H54 (cell line): ENCODE results near the gene MCF2L.

ENCODE experiments used
- DNase-seq: peaks from one replicate; pipeline ENCODE4 v3.0.0; 2011; ENCODE audit warnings: low spot score, mixed read lengths; ENCODE audit not compliant: insufficient read length
- FAIRE-seq: peaks from 3 replicates; lab custom pipeline; 2011; peaks lifted over from hg19 to GRCh38; lab: Jason Lieb, UNC
- POLR2A ChIP-seq: IDR thresholded peaks from 2 replicates; pipeline ENCODE4 v1.6.1; 2011; ENCODE audit warnings: low read depth, mild to moderate bottlenecking, low read length

The MCF2L gene

DNA sequence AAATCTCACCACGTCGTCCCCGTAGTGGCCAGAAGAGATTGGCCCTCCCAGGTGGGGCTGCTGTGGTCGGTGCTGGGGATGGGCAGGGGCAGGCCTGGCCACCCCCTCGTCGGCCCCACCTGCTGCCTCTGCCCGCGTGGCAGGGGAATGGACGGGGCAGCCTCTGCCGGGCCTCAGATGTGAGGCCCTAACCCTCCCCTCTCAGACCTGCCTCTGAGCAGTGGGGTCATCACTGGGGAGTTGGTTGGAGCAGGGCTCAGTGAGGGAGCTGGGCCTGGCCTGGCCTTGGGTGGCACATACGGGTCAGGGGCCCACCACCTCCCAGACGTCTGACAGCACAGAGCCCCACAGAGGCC, 41.5 kb downstream of the MCF2L start:
- TF ChIP-seq POLR2A = no peak
- no peak for DNase-seq
- FAIRE-seq = no peak

DNA sequence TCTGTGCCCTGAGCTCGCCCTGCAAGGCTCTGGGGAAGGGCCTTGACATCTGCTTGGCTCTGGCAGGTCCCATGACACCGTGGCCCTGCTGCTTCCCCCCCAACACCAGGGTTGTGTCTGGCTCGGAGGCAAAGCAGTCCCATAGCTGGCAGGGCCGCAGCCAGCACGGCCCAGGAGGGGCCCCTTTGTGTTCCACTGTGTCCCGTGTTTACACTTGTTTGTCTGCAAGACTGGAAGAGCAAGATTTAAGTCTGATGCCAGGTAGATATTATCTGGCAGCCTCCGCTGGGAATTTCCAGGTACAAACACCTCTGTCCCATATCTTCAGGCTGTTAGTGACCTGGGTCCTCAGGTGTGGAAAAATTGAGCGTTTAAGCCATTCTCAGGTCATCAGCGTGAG, 44.3 kb downstream of the MCF2L start:
- no peak for DNase-seq
- FAIRE-seq = no peak
- no peak for TF ChIP-seq POLR2A

GRCh38 chr13:113013878-113014751, 45.1 kb downstream of the MCF2L start:
- DNase-seq = no peak
- no peak for FAIRE-seq
- TF ChIP-seq POLR2A = no peak

GRCh38 chr13:113014752-113015745, 46.0 kb downstream of the MCF2L start:
- TF ChIP-seq POLR2A = no peak
- DNase-seq (no peak), FAIRE-seq (no peak)

DNA sequence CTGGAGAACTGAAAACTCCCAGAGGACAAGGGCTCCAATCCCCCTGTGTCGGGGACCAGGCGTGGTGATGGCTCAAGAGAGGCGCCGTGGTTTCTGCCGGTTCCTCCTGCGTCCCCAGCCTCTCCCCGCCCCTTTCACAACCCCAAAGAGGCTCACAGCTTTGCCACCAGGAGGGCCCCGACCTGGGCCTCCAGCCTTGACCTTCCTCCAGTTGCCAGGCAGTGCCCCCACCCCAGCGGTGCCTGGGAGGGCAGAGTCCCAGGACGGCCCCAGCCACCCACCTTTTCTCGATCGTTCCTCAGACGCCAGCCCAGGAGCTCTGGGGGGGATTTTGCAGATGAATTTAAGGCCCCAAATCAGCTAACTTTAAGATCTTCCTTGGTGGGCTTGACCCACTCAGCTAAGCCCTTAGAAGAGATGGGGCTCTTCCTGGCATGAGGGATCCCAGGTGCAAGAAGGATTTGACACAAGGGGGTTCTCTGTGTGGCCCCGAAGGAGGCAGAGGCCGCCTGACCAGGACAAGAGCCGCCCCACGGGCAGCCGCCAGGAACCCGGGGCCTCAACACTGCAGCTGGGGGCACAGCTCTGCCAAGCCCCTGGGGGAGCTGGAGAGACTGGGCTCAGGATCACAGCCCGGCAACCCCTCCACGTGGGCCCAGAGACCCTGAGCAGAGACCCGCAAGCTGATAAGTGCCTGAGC, 47.0 kb downstream of the MCF2L start:
- no peak for DNase-seq
- no peak for TF ChIP-seq POLR2A
- FAIRE-seq = no peak

DNA sequence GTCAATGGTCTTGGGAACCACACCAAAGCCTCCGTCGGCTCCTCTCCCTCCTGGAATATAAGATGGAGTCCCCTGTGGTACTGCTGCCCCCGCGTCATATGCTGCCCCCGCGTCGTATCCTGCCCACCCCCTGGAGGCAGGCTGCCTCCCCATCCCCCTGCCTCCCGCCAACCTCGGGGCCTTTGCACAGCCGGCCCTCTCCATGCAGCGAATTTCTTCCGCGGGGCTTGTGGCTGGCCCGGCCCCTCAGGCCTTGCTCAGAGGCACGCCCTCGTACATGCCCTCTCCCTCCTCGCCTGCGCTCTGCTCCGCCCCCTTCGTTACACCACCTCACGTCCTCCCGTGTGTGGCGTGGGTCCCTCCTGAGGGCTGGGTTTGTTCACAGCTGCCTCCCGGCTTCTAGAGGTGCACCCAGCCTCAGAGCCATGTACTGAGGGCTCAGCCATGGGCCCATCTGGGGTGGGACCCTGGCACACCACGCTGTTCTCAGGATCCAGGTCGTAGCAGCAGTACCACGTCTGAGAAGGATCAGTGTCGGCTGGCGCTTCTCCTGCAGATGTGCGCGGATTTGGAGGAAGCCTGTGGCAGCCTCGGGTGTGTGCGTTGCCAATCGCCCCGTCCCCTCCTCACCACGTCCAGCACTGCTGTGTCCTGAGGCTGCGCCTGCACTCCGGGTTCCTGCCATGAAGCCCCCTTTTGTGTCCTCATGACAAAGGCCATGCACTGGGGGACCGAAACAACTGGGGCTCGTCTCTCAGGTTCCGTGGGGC, 47.7 kb downstream of the MCF2L start:
- FAIRE-seq = no peak
- DNase-seq = no peak
- TF ChIP-seq POLR2A = no peak

- TF ChIP-seq POLR2A = no peak
- no peak for DNase-seq
- FAIRE-seq = no peak
Observed at GRCh38 chr13:113017506-113018215, 48.6 kb downstream of the MCF2L start.

GRCh38 chr13:113018676-113019465, 49.9 kb downstream of the MCF2L start:
- FAIRE-seq (no peak), DNase-seq (no peak)
- no peak for TF ChIP-seq POLR2A

- FAIRE-seq = peak; percentile 36
- TF ChIP-seq POLR2A = no peak
- DNase-seq = no peak
Observed at GRCh38 chr13:113020323-113021080, 51.5 kb downstream of the MCF2L start.

DNA sequence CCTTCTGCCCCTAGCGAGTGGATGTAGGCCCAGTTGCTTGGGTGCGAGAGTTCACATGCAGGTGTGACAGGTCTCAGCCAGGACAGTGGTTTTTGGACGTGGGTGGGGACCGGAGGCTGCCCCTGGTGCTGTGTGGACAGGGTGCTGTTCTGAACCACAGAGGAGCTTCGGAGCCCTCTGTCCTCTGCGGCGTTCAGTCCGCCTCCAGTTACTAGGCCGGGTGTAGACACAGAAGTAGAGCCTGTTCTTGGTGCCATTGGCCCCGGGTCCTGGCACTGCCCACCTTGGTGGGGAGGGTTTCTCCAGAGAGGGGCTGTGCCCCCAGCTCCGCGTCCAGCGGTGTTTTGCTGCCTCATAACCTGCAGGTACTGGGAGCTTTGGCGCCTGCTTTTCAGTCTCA, 52.4 kb downstream of the MCF2L start:
- DNase-seq (no peak), FAIRE-seq (no peak)
- TF ChIP-seq POLR2A = no peak

DNA sequence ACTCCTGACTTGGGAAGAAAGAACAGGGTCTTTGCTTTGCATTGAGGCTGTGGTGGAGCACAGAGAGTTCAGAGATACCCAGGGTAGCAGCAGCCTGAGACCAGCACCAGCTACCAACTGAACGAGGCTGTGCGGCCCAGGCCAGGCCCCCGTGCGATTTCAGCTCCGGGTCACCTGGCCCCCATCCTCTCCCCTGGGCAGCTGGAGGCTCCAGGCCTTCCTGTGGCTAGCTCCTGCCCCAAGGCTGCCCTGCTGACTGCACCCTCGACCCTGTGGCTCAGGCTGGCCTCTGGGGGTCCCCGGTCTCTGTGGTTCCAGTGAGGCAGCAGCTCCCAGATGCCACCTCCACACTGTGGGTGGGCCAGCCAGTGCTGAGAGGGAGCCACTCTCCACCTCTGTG, 52.8 kb downstream of the MCF2L start:
- no peak for FAIRE-seq
- TF ChIP-seq POLR2A = no peak
- DNase-seq = no peak
